GM19238 (cell line): ENCODE measurements around the gene SPATA2L.
A peak's percentile ranks its signal among the peaks of the same experiment; 100 is the strongest.
"Not testable (repeated sequence)": the region's sequence is repeated elsewhere in the genome, so short reads cannot be mapped to it uniquely, and the experiment has no call there.

ENCODE experiments used
- DNase-seq: peaks from one replicate; pipeline ENCODE4 v3.0.0; 2011; ENCODE audit warnings: low spot score; ENCODE audit not compliant: insufficient read length

The SPATA2L gene

GRCh38 chr16:89690392-89690901, 11.1 kb downstream of the SPATA2L start:
- no peak for DNase-seq

GRCh38 chr16:89689621-89690020, 11.9 kb downstream of the SPATA2L start:
- DNase-seq: not testable (repeated sequence)

GRCh38 chr16:89689142-89689541, 12.4 kb downstream of the SPATA2L start:
- no peak for DNase-seq

- no peak for DNase-seq
Observed at GRCh38 chr16:89688395-89688794, 13.1 kb downstream of the SPATA2L start.

GRCh38 chr16:89687092-89687940, 14.2 kb downstream of the SPATA2L start:
- peak; percentile 74 for DNase-seq

GRCh38 chr16:89686520-89687091, 14.9 kb downstream of the SPATA2L start, which contains the start of gene CDK10:
CDK10 (plus strand) TSS chr16:89686689; CDS start chr16:89686711, 22 bp downstream.
- DNase-seq: peak; percentile 93

GRCh38 chr16:89685916-89686315, 15.6 kb downstream of the SPATA2L start:
- DNase-seq: no peak

- DNase-seq: no peak
Observed at GRCh38 chr16:89678258-89678657, 23.2 kb downstream of the SPATA2L start.

- no peak for DNase-seq
Observed at GRCh38 chr16:89672177-89672941, 29.1 kb downstream of the SPATA2L start.

- not testable (repeated sequence) for DNase-seq
Observed at GRCh38 chr16:89671565-89671964, 29.9 kb downstream of the SPATA2L start.

- DNase-seq: no peak
Observed at GRCh38 chr16:89670496-89671431, 30.7 kb downstream of the SPATA2L start.

GRCh38 chr16:89669755-89670154, 31.8 kb downstream of the SPATA2L start:
- DNase-seq: no peak

- no peak for DNase-seq
Observed at GRCh38 chr16:89668790-89669158, 32.7 kb downstream of the SPATA2L start.

GRCh38 chr16:89667633-89668032, 33.9 kb downstream of the SPATA2L start:
- no peak for DNase-seq

- DNase-seq: not testable (repeated sequence)
Observed at GRCh38 chr16:89667000-89667399, 34.5 kb downstream of the SPATA2L start.

- DNase-seq: not testable (repeated sequence)
Observed at GRCh38 chr16:89664238-89664637, 37.3 kb downstream of the SPATA2L start.

GRCh38 chr16:89661215-89661614, 40.3 kb downstream of the SPATA2L start:
- no peak for DNase-seq

GRCh38 chr16:89660146-89660545, 41.4 kb downstream of the SPATA2L start:
- DNase-seq: no peak

GRCh38 chr16:89658221-89658879, 43.2 kb downstream of the SPATA2L start:
- DNase-seq: peak; percentile 53
